ENCODE data around the gene MC1R. TPM values are rescaled to one million over a fixed set of nuclear protein-coding genes. Genes with fewer than 3 reads are reported as not detected.
"Not testable (repeated sequence)": the region's sequence is repeated elsewhere in the genome, so short reads cannot be mapped to it uniquely, and the experiment has no call there.

Gene MC1R
- 9.1 and 9.5 TPM in 2 replicates for total RNA-seq

DNA sequence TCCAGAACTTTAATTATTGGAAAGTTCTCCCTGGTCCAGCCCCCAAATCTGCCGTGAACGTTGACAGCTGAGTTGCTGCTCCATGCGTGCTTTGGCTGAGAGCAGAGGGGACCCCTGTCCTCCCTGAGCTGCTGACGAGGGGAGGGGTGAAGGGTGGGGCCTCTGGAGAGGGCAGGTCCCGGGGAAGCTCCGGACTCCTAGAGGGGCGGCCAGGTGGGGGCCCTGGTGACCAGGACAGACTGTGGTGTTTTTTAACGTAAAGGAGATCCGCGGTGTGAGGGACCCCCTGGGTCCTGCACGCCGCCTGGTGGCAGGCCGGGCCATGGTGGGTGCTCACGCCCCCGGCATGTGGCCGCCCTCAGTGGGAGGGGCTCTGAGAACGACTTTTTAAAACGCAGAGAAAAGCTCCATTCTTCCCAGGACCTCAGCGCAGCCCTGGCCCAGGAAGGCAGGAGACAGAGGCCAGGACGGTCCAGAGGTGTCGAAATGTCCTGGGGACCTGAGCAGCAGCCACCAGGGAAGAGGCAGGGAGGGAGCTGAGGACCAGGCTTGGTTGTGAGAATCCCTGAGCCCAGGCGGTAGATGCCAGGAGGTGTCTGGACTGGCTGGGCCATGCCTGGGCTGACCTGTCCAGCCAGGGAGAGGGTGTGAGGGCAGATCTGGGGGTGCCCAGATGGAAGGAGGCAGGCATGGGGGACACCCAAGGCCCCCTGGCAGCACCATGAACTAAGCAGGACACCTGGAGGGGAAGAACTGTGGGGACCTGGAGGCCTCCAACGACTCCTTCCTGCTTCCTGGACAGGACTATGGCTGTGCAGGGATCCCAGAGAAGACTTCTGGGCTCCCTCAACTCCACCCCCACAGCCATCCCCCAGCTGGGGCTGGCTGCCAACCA lies at the start of gene MC1R:
MC1R (plus strand) TSS at position 410 of the 895 bp plus-strand sequence; CDS start at position 807, 397 bp downstream.
- intact Hi-C loops (cut with micrococcal nuclease), result no loop called here

GRCh38 chr16:89869911-89870310 lies 48.8 kb upstream of the MC1R start:
- intact Hi-C loops (cut with micrococcal nuclease), result loop anchor here (5.0 kb wide), 1 partner anchor 308 kb away; the partner anchor contains the start of gene RPL13

DNA sequence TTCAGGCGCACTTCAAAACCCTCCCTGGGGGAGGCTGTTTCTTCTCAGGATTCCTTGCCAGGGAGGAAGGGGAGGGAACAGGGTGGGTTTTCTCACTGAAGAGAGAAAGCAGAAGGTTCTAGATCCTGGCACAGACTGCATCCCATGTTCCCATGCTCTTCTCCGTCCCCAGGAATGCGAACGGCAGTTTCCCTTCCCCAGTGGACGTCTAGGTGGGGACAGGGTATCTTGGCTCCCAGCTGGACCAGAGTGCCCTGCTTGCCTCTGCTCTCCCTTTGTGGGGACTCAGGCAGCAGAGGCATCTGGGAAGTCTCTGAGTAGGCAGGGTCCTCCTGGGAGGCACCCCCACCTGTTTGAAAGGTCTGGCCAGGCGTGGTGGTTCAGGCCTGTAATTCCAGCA lies 48.2 kb upstream of the MC1R start:
- intact Hi-C loops (cut with micrococcal nuclease), result loop anchor here (5.0 kb wide), 1 partner anchor 308 kb away; the partner anchor contains the start of gene RPL13

GRCh38 chr16:89871895-89872294 lies 46.8 kb upstream of the MC1R start:
- intact Hi-C loops (cut with micrococcal nuclease), result loop anchor here (5.0 kb wide), 1 partner anchor 310 kb away; the partner anchor contains the start of gene RPL13

- intact Hi-C loops (cut with micrococcal nuclease), result loop anchor here (1.0 to 5.0 kb wide), 3 partner anchors 9 to 311 kb away; partner anchors contain the start of genes FANCA and RPL13
These were observed 45.3 kb upstream of the MC1R start, which contains the start of gene TCF25 for GRCh38 chr16:89873109-89873971. Gene TCF25, plus strand, starts transcription at chr16:89873592. Its CDS starts 76 bp downstream, at chr16:89873668.

DNA sequence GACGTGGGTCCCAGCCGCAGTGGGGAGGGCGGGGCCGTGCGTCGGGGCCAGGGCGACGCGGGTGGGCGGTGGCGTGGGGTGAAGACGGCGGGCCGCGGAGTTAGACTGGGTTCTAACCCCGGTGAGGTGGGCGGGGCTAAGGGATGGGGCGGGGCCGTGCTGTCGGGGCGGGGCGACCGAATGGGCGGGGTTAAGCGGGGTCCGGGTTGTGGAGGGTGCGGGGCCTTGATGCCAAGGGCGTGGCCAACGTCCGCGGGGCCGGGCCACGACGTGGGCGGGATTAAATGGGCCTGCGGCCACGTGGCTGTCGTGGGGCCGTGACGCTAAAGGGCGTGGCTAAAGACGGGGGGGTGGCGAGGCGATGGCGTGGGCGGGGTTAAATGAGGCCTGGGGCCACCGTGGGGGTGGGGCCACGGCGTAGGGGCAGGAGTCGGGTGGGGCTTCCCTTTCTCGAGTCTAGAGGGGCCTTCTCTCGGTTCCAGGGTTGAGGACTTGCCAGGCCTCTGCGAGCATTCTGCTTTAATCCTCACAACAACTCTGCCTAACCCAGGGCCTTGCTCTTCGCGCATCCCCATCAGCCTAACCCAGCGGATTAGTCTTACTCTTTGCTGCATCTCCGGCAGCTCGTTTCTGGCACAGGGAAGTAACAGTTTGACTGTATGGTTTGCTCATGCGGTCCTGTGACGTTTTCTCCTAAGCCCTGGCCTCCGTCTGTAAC lies 44.5 kb upstream of the MC1R start:
- intact Hi-C loops (cut with micrococcal nuclease), result loop anchor here (1.0 to 5.0 kb wide), 10 partner anchors 10 to 673 kb away; partner anchors contain the start of genes DEF8, FANCA and RPL13

- intact Hi-C loops (cut with micrococcal nuclease), result not testable (repeated sequence)
These were observed 39.5 kb upstream of the MC1R start for GRCh38 chr16:89879123-89879522.

- intact Hi-C loops (cut with micrococcal nuclease), result no loop called here
These were observed 37.9 kb upstream of the MC1R start for GRCh38 chr16:89880477-89881367.

DNA sequence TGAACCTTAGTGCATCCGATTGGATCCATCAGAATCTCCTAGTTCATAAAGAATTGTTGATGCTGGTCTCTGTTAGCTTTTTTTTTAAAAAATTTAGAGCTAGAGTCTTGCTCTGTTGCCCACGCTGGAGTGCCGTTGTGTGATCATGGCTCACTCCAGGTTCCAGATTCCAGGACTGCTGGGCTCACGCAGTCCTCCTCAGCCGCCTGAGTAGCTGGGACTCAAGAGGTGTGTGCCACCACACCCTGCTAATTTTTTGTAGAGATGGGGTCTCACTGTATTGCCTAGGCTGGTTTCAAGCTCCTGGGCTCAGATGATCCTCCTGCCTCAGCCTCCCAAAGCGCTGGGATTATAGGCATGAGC lies 37.3 kb upstream of the MC1R start:
- intact Hi-C loops (cut with micrococcal nuclease), result no loop called here

- intact Hi-C loops (cut with micrococcal nuclease), result no loop called here
These were observed 35.2 kb upstream of the MC1R start for GRCh38 chr16:89883346-89884040.

GRCh38 chr16:89884041-89884421 lies 34.6 kb upstream of the MC1R start:
- intact Hi-C loops (cut with micrococcal nuclease), result no loop called here

DNA sequence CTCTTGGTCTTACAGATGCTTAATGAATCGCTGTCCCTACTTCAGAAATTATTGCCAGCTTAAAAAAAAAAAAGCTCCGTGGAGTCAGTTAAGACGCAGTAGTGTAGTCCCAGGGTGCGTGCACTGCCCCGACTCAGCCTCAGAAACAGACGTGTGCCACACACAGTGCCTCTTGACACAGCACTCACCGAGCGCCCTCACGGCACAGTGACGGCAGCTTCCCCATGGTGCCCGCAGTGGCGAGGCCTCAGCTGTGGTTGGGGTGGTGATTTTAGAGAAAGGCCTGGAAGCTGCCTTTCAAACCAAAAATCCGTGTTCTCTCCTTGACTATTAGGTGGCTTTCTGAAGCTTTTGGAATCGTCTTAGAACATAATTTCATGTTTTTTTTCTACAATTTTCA lies 31.4 kb upstream of the MC1R start:
- intact Hi-C loops (cut with micrococcal nuclease), result no loop called here

- intact Hi-C loops (cut with micrococcal nuclease), result no loop called here
These were observed 28.5 kb upstream of the MC1R start for GRCh38 chr16:89890200-89890599.

- intact Hi-C loops (cut with micrococcal nuclease), result no loop called here
These were observed 27.6 kb upstream of the MC1R start for GRCh38 chr16:89890886-89891657.

GRCh38 chr16:89892055-89892630 lies 26.5 kb upstream of the MC1R start:
- intact Hi-C loops (cut with micrococcal nuclease), result no loop called here

GRCh38 chr16:89892635-89893034 lies 26.0 kb upstream of the MC1R start:
- intact Hi-C loops (cut with micrococcal nuclease), result no loop called here

- intact Hi-C loops (cut with micrococcal nuclease), result no loop called here
These were observed 24.8 kb upstream of the MC1R start for GRCh38 chr16:89893642-89894548.
